Measurements from ENCODE around the gene PTGER2.

DNA sequence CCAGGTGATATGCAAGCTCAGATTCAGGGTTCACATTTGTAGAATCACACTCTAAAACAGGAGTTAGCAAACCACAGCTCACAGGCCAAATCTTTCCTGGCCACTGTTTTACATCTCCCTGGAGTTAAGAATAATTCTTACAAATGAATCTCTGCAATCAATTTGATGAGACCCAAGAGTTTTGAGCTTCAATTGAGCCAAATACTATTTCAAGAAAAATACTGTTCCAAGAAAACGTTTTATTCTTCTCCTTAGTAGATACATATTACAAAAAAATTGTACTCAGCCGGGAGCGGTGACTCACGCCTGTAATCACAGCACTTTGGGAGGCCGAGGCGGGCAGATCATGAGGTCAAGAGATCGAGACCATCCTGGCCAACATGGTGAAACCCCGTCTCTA is 44.1 kb upstream of the PTGER2 start:
- no peak for TF ChIP-seq RAD21 (conservative IDR thresholded peaks at IDR 0.05)
- TF ChIP-seq, protein P1, sequence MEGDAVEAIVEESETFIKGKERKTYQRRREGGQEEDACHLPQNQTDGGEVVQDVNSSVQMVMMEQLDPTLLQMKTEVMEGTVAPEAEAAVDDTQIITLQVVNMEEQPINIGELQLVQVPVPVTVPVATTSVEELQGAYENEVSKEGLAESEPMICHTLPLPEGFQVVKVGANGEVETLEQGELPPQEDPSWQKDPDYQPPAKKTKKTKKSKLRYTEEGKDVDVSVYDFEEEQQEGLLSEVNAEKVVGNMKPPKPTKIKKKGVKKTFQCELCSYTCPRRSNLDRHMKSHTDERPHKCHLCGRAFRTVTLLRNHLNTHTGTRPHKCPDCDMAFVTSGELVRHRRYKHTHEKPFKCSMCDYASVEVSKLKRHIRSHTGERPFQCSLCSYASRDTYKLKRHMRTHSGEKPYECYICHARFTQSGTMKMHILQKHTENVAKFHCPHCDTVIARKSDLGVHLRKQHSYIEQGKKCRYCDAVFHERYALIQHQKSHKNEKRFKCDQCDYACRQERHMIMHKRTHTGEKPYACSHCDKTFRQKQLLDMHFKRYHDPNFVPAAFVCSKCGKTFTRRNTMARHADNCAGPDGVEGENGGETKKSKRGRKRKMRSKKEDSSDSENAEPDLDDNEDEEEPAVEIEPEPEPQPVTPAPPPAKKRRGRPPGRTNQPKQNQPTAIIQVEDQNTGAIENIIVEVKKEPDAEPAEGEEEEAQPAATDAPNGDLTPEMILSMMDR (IDR thresholded peaks at IDR 0.05; ENCODE audit: poor library complexity, severe bottlenecking), result no peak
- TF ChIP-seq EZH2 (IDR thresholded peaks at IDR 0.05; ENCODE audit: borderline replicate concordance, insufficient read depth, low read length, poor library complexity, severe bottlenecking), result no peak
- TF ChIP-seq POLR2AphosphoS5 (IDR thresholded peaks at IDR 0.05), result no peak
- no peak for TF ChIP-seq TAF1 (IDR thresholded peaks at IDR 0.05; ENCODE audit: low read depth)
- TF ChIP-seq MXI1 (conservative IDR thresholded peaks at IDR 0.05; ENCODE audit: poor library complexity, severe bottlenecking), result no peak
- TF ChIP-seq, protein P2, sequence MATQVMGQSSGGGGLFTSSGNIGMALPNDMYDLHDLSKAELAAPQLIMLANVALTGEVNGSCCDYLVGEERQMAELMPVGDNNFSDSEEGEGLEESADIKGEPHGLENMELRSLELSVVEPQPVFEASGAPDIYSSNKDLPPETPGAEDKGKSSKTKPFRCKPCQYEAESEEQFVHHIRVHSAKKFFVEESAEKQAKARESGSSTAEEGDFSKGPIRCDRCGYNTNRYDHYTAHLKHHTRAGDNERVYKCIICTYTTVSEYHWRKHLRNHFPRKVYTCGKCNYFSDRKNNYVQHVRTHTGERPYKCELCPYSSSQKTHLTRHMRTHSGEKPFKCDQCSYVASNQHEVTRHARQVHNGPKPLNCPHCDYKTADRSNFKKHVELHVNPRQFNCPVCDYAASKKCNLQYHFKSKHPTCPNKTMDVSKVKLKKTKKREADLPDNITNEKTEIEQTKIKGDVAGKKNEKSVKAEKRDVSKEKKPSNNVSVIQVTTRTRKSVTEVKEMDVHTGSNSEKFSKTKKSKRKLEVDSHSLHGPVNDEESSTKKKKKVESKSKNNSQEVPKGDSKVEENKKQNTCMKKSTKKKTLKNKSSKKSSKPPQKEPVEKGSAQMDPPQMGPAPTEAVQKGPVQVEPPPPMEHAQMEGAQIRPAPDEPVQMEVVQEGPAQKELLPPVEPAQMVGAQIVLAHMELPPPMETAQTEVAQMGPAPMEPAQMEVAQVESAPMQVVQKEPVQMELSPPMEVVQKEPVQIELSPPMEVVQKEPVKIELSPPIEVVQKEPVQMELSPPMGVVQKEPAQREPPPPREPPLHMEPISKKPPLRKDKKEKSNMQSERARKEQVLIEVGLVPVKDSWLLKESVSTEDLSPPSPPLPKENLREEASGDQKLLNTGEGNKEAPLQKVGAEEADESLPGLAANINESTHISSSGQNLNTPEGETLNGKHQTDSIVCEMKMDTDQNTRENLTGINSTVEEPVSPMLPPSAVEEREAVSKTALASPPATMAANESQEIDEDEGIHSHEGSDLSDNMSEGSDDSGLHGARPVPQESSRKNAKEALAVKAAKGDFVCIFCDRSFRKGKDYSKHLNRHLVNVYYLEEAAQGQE (IDR thresholded peaks at IDR 0.05; ENCODE audit: borderline replicate concordance), result no peak
- TF ChIP-seq EP300 (conservative IDR thresholded peaks at IDR 0.05; ENCODE audit: poor library complexity, severe bottlenecking), result no peak
- no peak for TF ChIP-seq SMC3 (conservative IDR thresholded peaks at IDR 0.05; ENCODE audit: poor library complexity)

All from neural cell (in vitro differentiated cells).